ENCODE results near the gene SLC29A2.
"Not testable (repeated sequence)": the region's sequence is repeated elsewhere in the genome, so short reads cannot be mapped to it uniquely, and the experiment has no call there.

The SLC29A2 gene

DNA sequence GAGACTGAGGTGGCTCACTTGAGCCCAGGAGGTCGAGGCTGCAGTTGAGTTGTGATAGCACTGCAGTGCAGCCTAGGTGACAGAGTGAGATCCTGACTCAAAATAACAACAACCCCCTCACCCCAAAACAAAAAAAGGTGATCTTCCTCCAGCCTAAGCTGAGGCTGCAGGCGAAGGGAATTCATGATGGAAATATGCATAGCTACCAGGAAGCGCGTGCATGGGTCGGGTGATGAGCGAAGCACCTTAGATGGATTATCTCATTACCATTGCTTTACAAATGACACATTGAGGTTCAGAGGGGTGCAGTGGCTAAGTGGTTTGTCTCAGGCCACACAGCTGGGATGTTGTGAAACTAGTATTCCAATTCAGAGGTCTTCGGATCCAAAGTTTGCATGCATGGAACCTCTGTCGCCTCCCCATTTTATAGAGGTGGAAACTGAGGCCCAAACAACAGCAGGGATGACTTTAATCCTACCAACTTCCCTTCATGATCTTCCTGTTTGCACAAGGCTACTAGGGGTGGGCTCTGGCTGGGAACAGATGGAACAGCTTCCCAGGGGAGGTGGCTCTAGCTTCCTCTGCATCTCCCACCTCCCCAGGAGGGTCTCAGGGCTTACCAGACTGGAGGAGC lies 4.6 kb downstream of the SLC29A2 start:
- peaks cover 26% of the 10 kb centered on the region for H3K27me3 Mint-ChIP-seq
- no peak overlapping the region for H3K4me3 Mint-ChIP-seq
- no peak overlapping the region for H3K27ac Mint-ChIP-seq
- no peaks in the 10 kb centered on the region for H3K36me3 Mint-ChIP-seq (ENCODE audit: low read depth)
- no peaks in the 10 kb centered on the region for H3K9me3 Mint-ChIP-seq
- intact Hi-C loops (cut with micrococcal nuclease), result no loop called here
- peaks cover 5% of the 10 kb centered on the region for H3K4me1 Mint-ChIP-seq (ENCODE audit: low read depth)

DNA sequence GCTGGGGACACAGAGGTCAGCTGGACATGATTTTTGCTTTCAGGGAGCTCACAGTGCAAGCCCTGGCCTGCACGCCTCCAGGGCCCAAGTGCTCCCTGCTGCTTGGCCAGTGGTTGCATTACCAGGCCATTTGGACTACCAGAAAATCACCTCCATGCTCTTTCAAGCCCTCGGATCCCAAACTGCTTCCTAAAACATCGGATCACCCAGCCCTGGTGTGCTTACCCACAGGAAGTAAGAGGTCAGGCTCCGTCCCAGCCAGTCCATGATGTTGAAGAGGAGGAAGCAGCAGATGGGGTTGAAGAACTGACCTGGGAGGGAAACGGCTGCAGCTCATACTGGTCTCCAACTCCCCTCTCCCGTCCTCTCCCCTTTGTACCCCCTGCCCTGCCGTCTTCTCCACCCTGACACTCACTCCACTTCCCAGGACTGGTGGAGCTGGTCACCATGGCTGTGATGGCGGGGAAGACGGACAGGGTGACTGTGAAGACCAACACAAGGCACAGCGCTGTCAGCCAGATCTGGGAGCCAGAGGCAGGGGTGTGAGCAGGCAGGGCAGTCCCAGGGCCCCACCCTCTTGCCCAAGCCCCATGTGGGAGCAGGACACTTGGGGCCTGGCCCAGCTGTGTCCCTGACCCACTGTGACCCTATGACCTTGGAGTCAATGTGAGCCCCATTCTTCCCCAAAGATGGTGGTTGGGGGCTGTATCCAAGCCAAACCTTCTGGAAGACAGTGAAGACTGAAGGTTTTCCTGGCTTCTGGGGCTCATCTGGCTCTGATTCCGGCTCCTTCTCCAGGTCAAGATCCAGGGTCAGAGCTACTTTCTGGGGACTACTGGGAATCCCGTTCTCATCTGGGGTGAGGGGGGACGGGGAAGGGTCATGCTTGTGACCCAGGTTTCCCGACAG lies 5.6 kb downstream of the SLC29A2 start:
- H3K4me1 Mint-ChIP-seq (ENCODE audit: low read depth), result peaks cover 2% of the 10 kb centered on the region
- intact Hi-C loops (cut with micrococcal nuclease), result no loop called here
- no peaks in the 10 kb centered on the region for H3K9me3 Mint-ChIP-seq
- H3K27ac Mint-ChIP-seq, result no peak overlapping the region
- H3K27me3 Mint-ChIP-seq, result peaks cover 17% of the 10 kb centered on the region
- H3K36me3 Mint-ChIP-seq (ENCODE audit: low read depth), result no peaks in the 10 kb centered on the region
- no peak overlapping the region for H3K4me3 Mint-ChIP-seq

DNA sequence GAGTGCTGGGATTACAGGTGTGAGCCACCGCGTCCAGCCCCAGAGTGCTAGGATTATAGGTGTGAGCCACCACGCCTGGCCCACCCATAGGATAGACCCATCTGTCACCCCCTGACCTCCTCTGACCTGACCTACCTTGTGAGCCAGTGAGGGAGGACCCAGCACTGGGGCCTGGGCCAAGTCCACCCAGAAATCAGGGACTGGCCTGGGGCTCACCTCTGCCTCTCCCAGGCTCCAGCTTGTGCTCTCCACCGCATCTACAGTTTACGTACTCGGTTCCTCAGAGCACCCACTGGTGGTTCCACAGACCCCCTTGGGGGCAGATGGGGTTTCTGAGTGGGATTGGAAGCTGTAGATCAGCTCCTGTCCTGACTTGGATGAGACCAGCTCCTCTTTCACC lies 6.4 kb downstream of the SLC29A2 start:
- Mint-ChIP-seq H3K4me1 (ENCODE audit: low read depth) (no peaks in the 10 kb centered on the region), H3K36me3 (ENCODE audit: low read depth) (no peaks in the 10 kb centered on the region), H3K9me3 (no peaks in the 10 kb centered on the region), H3K4me3 (no peak overlapping the region), H3K27ac (no peak overlapping the region), H3K27me3 (peaks cover 9% of the 10 kb centered on the region)
- intact Hi-C loops (cut with micrococcal nuclease), result no loop called here

DNA sequence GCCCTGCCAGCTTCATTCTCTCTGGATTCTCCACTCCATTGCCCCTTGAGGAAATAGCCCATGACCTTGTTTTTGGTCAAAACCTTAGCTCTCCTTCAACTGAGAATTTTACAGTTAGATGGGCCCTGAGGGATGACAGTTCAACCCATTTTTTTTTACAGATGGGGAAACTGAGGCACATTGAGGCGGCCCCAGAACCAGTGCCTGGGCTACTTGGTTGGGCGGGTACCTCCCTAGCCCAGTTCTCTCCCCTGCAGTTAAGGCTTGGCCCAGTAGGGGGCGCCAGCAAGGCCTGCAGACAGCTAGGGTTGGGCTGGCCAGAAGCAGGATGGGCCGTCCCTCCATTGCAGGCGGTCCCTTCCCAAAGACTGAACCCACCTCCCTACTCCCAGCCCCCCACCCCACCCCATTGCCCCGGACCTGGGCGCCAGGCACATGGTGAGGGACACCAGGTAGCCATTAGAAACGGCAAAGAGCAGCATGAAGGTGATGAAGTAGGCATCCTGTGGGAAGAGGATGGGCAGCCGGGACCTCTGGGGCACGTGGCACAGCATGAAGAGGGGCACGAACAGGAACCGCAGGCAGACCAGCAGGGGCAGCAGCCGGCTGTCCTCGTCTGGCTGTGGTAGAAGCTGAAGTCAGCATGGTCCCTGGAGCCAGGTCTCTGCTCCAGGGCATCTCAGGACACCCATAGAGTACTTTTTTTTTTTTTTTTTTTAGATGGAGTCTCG lies 7.6 kb downstream of the SLC29A2 start:
- intact Hi-C loops (cut with micrococcal nuclease), result no loop called here
- H3K4me1 Mint-ChIP-seq (ENCODE audit: low read depth), result no peaks in the 10 kb centered on the region
- H3K4me3 Mint-ChIP-seq, result no peak overlapping the region
- no peaks in the 10 kb centered on the region for H3K36me3 Mint-ChIP-seq (ENCODE audit: low read depth)
- H3K27me3 Mint-ChIP-seq, result peaks cover 2% of the 10 kb centered on the region
- no peak overlapping the region for H3K27ac Mint-ChIP-seq
- no peaks in the 10 kb centered on the region for H3K9me3 Mint-ChIP-seq

DNA sequence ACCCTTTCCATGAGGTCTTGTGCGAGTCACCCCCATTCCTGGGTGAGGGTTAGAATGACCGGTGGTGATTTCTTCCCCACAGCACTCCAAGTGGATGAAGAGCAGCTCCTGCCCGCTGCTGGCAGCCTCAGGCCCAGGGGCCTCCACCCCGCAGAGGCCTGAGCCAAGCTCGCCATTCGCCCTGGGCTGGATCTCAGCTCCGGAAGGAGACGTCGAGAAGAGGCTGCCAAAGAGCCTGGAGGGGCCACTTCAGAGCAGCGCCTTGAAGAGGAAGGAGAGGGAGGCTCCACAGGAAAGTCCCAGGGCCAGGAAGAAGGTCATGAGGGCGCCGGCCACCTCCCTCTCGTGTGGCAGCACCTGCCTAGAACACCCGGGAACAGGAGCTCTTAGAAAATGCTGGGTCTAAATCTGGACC lies 8.4 kb downstream of the SLC29A2 start:
- H3K4me3 Mint-ChIP-seq, result no peak overlapping the region
- H3K27me3 Mint-ChIP-seq, result no peaks in the 10 kb centered on the region
- H3K4me1 Mint-ChIP-seq (ENCODE audit: low read depth), result no peaks in the 10 kb centered on the region
- no peaks in the 10 kb centered on the region for H3K36me3 Mint-ChIP-seq (ENCODE audit: low read depth)
- no peaks in the 10 kb centered on the region for H3K9me3 Mint-ChIP-seq
- intact Hi-C loops (cut with micrococcal nuclease), result no loop called here
- H3K27ac Mint-ChIP-seq, result no peak overlapping the region

DNA sequence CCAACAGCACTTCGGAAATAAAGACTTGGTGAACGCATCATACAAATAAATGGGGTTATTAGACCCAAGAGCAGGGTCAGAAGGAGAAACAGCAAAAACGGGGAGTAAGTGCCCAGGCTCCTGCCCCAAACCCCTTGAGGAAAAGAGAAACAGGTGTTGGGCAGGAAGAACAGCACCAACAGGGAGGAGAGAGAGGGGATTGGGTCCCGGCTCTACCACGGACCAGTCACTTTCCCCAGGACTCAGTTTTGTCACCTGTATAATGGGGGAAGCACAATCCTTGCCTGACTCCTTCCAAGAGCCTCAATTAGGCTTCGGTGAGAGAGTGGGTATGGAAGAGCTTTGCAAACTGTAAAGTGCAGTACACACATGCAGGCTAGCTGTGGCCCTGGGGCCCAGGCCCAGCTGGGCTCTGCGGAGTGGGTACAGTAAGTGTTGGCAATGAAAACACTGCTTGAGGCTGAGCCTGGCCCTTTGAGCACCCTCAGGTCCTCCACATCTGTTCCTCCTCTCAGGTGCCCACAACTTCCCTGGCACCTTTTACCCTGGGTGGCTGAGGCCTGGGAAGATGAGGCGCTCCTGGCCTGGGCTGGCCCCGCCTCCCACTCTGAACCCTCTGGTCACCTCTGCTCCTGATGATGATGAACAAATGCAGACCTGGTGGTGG lies 8.9 kb downstream of the SLC29A2 start:
- H3K27ac Mint-ChIP-seq, result no peak overlapping the region
- intact Hi-C loops (cut with micrococcal nuclease), result no loop called here
- no peak overlapping the region for H3K4me3 Mint-ChIP-seq
- no peaks in the 10 kb centered on the region for H3K9me3 Mint-ChIP-seq
- H3K36me3 Mint-ChIP-seq (ENCODE audit: low read depth), result no peaks in the 10 kb centered on the region
- H3K27me3 Mint-ChIP-seq, result no peaks in the 10 kb centered on the region
- no peaks in the 10 kb centered on the region for H3K4me1 Mint-ChIP-seq (ENCODE audit: low read depth)

DNA sequence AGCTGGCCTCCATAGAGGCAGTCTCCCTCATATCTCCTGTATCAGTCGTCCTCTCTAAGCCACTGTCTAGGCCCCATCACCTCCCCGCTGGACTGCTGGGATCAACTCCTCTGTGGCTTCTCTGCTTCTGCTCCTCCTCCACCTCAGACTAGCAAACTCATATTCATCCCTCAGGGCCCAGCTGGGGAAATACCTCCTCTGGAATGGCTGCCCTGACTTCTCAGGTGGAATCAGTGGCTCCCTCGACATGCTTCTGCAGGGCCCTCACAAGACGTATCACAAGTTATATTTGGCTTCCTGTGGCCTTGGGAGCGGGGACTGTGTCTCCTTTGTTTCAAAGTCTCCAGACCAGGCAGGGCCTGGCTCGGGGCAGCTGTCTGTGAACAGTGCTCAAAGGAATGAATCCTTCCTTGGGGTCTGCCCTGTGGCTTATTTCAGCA lies 10.0 kb downstream of the SLC29A2 start:
- intact Hi-C loops (cut with micrococcal nuclease), result no loop called here
- no peaks in the 10 kb centered on the region for H3K27me3 Mint-ChIP-seq
- H3K27ac Mint-ChIP-seq, result no peak overlapping the region
- H3K9me3 Mint-ChIP-seq, result no peaks in the 10 kb centered on the region
- H3K4me3 Mint-ChIP-seq, result no peak overlapping the region
- no peaks in the 10 kb centered on the region for H3K36me3 Mint-ChIP-seq (ENCODE audit: low read depth)
- no peaks in the 10 kb centered on the region for H3K4me1 Mint-ChIP-seq (ENCODE audit: low read depth)

DNA sequence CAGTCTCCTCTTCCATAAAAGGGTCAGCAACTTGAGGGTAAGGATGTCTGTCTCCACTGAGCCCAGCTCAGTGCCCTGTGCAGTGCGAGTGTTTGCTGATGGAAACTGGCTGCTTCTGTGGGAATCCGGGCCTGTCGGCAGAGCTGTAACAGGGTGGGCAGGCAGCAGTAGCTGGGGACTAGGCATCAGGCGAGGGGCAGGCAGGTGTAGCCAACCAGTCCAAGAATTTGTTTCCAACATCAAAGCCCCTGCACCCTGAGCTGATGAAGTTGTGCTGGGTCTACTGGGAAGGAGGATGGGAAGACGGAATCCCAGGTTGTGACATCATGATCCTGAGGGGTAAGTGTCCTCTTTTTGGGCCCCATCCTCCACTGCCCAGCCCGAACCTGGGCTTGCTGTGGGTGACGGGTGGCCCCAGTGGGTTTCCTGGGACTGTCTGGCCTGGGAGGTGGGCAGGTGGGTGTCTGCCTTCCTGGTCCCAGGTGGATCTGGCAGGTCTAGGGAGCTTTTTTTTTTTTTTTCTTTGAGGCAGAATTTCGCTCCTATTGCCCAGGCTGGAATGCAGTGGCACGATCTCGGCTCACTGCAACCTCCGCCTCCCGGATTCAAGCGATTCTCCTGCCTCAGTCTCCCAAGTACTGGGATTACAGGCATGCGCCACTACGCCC lies 11.0 kb downstream of the SLC29A2 start:
- Mint-ChIP-seq H3K4me3 (no peak overlapping the region), H3K36me3 (ENCODE audit: low read depth) (no peaks in the 10 kb centered on the region), H3K27me3 (no peaks in the 10 kb centered on the region), H3K9me3 (no peaks in the 10 kb centered on the region), H3K4me1 (ENCODE audit: low read depth) (no peaks in the 10 kb centered on the region), H3K27ac (no peak overlapping the region)
- intact Hi-C loops (cut with micrococcal nuclease), result no loop called here

DNA sequence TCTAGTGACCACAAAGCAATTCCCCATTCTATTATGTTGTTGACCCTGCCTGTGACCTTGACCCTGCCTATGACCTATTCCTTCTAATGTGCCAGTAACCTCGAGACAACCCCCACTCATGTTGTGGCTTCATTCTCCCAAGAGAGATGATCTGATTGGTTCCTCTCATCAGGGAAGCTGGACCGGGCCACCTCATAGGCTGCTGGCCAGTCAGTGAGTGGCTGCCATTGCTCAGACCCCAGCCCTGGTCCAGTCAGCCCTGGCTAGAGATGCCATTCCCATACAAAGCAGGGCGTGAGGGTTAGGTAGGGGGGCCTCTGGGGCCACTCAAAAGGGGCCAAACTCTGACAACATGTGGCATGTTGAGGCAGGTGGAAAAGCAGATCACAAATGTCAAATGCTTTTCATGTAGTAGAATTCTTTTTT lies 11.9 kb downstream of the SLC29A2 start:
- no peaks in the 10 kb centered on the region for H3K9me3 Mint-ChIP-seq
- H3K4me1 Mint-ChIP-seq (ENCODE audit: low read depth), result no peaks in the 10 kb centered on the region
- intact Hi-C loops (cut with micrococcal nuclease), result no loop called here
- H3K36me3 Mint-ChIP-seq (ENCODE audit: low read depth), result no peaks in the 10 kb centered on the region
- H3K27me3 Mint-ChIP-seq, result no peaks in the 10 kb centered on the region
- no peak overlapping the region for H3K27ac Mint-ChIP-seq
- H3K4me3 Mint-ChIP-seq, result no peak overlapping the region

DNA sequence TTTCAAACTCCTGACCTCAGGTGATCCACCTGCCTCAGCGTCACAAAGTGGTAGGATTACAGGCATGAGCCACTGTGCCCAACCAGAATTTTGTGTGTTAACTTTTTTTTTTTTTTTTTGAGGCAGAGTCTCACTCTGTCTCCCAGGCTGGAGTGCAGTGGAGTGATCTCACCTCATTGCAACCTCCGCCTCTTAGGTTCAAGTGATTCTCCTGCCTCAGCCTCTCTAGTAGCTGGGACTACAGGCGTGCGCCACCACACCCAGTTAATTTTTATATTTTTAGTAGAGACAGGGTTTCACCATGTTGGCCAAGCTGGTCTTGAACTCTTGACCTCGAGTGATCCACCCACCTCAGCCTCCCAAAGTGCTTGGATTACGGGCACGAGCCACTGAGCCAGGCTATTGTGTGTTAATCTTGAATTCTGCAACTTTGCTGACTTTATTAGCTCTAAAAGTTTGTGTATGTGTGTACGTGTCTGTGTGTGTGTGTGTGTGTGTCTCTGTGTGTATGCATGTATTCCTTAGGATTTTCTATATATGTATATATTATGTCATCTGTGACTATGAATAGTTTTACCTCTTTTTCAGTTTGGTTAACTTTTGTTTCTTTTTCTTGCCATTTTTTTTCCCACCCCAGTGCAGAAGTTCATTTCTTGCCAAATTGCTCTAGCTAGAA lies 20.9 kb downstream of the SLC29A2 start:
- H3K27ac Mint-ChIP-seq; intact Hi-C loops (cut with micrococcal nuclease); H3K9me3 Mint-ChIP-seq; H3K36me3 Mint-ChIP-seq (ENCODE audit: low read depth); H3K4me3 Mint-ChIP-seq: not testable (repeated sequence)
- H3K4me1 Mint-ChIP-seq (ENCODE audit: low read depth), result peaks cover 17% of the 10 kb centered on the region
- peaks cover 24% of the 10 kb centered on the region for H3K27me3 Mint-ChIP-seq

DNA sequence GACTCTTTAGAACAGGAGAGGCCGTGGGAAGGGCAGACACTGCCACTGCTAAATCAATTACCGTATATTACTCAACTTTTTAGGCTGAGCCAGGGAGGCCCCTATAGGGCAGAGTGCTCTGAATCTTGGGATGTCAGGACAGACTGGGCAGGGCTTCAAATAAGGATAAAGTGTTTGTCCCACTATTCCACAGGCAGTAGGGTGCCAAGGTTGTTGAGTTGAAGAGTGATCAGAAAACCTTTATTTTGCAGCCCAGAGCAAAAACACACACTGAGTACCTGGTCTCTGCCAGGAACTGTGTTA lies 22.5 kb downstream of the SLC29A2 start:
- peaks cover 30% of the 10 kb centered on the region for H3K4me1 Mint-ChIP-seq (ENCODE audit: low read depth)
- H3K36me3 Mint-ChIP-seq (ENCODE audit: low read depth), result peaks cover 7% of the 10 kb centered on the region
- H3K27me3 Mint-ChIP-seq, result peaks cover 24% of the 10 kb centered on the region
- no peaks in the 10 kb centered on the region for H3K9me3 Mint-ChIP-seq
- H3K4me3 Mint-ChIP-seq, result no peak overlapping the region
- H3K27ac Mint-ChIP-seq, result no peak overlapping the region
- intact Hi-C loops (cut with micrococcal nuclease), result no loop called here

DNA sequence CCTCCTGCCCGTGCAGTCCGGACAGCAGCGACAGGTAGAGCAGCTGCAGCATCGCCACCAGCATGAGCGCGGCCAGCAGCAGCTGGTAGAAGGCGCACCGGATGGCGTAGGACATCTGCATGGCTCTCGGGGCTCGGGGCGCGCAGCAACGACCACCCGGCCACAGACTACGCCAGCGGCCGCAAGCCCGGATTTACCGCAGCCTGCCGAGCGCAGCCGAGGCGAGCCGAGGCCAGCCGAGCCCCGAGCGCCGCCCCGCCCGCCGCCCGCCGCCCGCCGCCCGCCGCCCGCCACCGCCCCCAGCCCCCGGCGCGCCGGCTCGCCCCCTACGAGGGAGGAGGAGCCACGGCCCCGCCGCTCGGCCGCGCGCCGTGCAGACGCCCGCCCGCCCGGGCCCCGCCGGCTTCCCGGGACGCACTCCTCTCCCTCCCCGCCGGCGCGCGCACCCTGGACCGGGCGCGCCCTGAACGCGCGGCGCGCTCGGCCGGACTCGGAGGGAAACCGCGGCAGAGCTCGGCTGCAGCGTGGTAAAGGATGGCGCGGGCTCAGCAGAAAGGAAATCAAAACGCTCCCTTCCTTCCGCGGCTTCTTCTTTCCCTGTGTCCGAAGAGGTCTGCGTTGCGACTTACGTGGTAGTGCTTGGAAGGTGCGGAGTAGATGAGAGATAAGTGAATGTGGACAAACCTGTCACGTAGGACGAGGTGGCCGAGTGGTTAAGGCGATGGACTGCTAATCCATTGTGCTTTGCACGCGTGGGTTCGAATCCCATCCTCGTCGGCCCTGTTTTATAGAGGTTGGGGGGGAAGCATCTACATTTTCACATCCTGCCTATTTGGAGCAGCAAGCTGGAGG lies 23.9 kb downstream of the SLC29A2 start, which contains the start of gene B4GAT1:
Gene B4GAT1 (minus strand): TSS at position 205 of the 852 bp plus-strand sequence. CDS start 84 bp downstream, at position 121.
- peaks cover 24% of the 10 kb centered on the region for H3K27me3 Mint-ChIP-seq
- H3K27ac Mint-ChIP-seq, result peak within 1 kb of the TSS; percentile 53
- H3K9me3 Mint-ChIP-seq, result no peaks in the 10 kb centered on the region
- intact Hi-C loops (cut with micrococcal nuclease), result no loop called here
- peaks cover 19% of the 10 kb centered on the region for H3K36me3 Mint-ChIP-seq (ENCODE audit: low read depth)
- H3K4me1 Mint-ChIP-seq (ENCODE audit: low read depth), result peaks cover 43% of the 10 kb centered on the region
- H3K4me3 Mint-ChIP-seq, result peak within 1 kb of the TSS; percentile 81

Measured in dendritic cell treated with granulocyte-macrophage colony-stimulating factor and Interleukin-4, amounts not matched to agents 40 ng/mL and 50 ng/mL, for 4 days (primary cell).